ENCODE measurements around the gene SBNO1.
"Not testable (repeated sequence)": the region's sequence is repeated elsewhere in the genome, so short reads cannot be mapped to it uniquely, and the experiment has no call there.

Gene SBNO1

DNA sequence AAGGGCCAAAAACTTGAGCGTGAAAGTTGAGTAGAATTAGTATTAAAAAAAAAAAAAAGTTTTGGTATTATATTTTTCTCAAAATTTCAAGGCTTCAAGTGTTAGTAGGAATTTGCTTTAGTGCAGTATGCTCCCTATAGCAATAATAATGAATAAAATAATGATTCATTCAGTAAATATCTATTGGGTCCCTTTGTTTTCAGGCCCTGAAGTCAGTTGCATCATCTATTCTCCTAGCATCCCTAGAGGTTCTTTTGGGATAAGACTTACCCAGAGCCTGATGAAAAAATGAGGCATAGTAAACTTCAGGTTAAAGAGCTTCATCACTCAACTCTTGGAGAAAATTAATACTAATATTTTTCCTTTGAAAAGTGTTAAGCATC, 20.3 kb upstream of the SBNO1 start:
- peaks cover 31% of the 10 kb centered on the region for H3K4me1 Mint-ChIP-seq
- H3K4me3 Mint-ChIP-seq, result peak overlapping the region; percentile 96
- no peak for ATAC-seq (replicated peaks; ENCODE audit: extremely low read depth, poor library complexity, severe bottlenecking)
- DNase-seq (ENCODE audit: low spot score in 2 of 2), result no peak
- H3K9me3 Mint-ChIP-seq, result no peaks in the 10 kb centered on the region
- H3K27ac Mint-ChIP-seq (ENCODE audit: low read depth), result no peak overlapping the region
- H3K36me3 Mint-ChIP-seq (ENCODE audit: insufficient read depth), result peaks cover 7% of the 10 kb centered on the region
- no peaks in the 10 kb centered on the region for H3K27me3 Mint-ChIP-seq

DNA sequence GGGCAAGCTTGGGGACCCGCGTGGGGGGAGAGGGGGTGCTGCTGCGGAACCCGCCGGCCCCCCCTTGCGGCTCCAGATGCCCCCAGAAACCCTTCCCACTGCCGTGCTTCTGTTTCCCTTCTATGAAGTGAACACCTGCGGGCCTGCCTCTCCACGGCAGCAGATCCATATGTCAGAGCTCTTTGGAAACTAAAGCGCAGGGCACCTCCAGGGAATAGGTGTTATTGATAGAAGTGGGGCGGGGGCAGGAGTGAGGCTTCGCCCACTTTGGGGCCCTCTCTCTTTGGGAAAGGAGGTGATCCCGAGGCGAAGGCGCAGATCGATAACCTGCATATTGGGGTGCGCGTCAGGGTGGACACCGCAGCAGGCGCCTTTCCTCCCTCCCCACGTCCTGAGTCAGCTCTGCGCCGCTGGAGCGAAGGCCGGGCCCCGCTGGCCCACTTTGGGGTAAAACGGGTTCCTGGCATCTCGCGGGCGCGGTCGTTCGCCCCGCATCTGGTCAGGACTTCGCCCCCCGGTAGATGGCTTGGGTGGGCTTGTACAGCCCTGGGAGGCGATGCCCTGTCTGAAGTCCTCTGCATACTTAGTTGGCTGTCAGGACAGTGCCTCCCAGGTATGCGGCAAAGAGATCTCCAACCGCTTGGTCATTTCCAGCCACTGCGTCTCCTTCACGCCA, 19.8 kb upstream of the SBNO1 start:
- no peaks in the 10 kb centered on the region for H3K9me3 Mint-ChIP-seq
- ATAC-seq (replicated peaks; ENCODE audit: extremely low read depth, poor library complexity, severe bottlenecking), result peak; percentile 4
- H3K4me3 Mint-ChIP-seq, result peak overlapping the region; percentile 96

DNA sequence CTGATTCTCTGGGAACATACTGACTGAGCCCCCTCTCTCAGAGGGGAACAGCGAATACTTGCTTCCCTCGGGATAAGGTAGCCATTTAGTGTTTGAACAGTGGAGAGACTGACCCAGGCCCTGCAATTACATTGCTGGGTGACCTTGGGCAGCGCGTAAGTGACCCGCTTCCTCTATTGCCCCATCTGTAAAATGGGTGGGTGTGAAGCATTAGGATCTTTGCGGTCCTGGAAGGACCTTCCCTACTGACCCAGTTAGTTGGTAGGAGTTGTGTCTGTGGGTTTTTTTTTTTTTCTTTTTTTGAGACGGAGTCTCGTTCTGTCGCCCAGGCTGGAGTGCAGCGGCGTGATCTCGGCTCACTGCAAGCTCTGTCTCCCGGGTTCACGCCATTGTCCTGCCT, 18.0 kb upstream of the SBNO1 start:
- H3K4me1 Mint-ChIP-seq, result peaks cover 23% of the 10 kb centered on the region

More for the DNA sequence above, 19.8 kb upstream of the SBNO1 start:
- Mint-ChIP-seq H3K36me3 (ENCODE audit: insufficient read depth) (peaks cover 7% of the 10 kb centered on the region), H3K4me1 (peaks cover 30% of the 10 kb centered on the region), H3K27me3 (no peaks in the 10 kb centered on the region), H3K27ac (ENCODE audit: low read depth) (peak overlapping the region; percentile 67)
- DNase-seq (ENCODE audit: low spot score in 2 of 2), result no peak

DNA sequence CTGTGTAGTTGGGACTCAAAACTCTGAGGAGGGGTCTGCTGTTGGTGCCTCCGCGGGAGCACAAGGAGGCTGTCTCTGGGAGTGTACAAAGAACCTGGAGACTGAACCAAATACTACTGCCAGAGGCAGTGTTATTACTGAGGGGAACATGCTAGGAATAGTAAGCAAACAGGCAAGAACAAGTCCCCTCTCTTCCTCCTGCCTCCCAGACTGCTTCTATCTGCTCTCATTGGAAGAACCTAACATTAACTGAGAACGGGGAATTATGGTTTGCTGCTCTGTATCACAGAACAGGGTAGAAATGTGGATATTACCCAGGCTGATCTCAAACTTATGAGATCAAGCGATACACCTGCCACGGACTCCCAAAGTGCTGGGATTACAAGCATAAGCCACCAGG, 14.7 kb upstream of the SBNO1 start:
- Mint-ChIP-seq H3K9me3 (no peaks in the 10 kb centered on the region), H3K27me3 (no peaks in the 10 kb centered on the region), H3K36me3 (ENCODE audit: insufficient read depth) (peaks cover 4% of the 10 kb centered on the region), H3K4me1 (peaks cover 12% of the 10 kb centered on the region), H3K4me3 (no peak overlapping the region), H3K27ac (ENCODE audit: low read depth) (no peak overlapping the region)
- ATAC-seq (replicated peaks; ENCODE audit: extremely low read depth, poor library complexity, severe bottlenecking), result no peak
- no peak for DNase-seq (ENCODE audit: low spot score in 2 of 2)

More for the DNA sequence above, 18.0 kb upstream of the SBNO1 start:
- no peaks in the 10 kb centered on the region for H3K27me3 Mint-ChIP-seq
- H3K9me3 Mint-ChIP-seq, result no peaks in the 10 kb centered on the region
- peaks cover 5% of the 10 kb centered on the region for H3K36me3 Mint-ChIP-seq (ENCODE audit: insufficient read depth)
- no peak overlapping the region for H3K27ac Mint-ChIP-seq (ENCODE audit: low read depth)
- H3K4me3 Mint-ChIP-seq, result peak overlapping the region; percentile 54
- no peak for DNase-seq (ENCODE audit: low spot score in 2 of 2)
- ATAC-seq (replicated peaks; ENCODE audit: extremely low read depth, poor library complexity, severe bottlenecking), result no peak

DNA sequence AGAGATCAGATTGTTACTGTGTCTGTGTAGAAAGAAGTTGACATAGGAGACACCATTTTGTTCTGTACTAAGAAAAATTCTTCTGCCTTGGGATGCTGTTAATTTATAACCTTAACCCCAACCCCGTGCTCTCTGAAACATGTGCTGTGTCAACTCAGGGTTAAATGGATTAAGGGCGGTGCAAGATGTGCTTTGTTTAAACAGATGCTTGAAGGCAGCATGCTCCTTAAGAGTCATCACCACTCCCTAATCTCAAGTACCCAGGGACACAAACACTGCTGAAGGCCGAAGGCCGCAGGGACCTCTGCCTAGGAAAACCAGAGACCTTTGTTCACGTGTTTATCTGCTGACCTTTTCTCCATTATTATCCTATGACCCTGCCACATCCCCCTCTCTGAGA, 7.8 kb upstream of the SBNO1 start:
- not testable (repeated sequence) for H3K4me3 Mint-ChIP-seq; H3K4me1 Mint-ChIP-seq; DNase-seq (ENCODE audit: low spot score in 2 of 2); H3K9me3 Mint-ChIP-seq; ATAC-seq (replicated peaks; ENCODE audit: extremely low read depth, poor library complexity, severe bottlenecking); H3K27ac Mint-ChIP-seq (ENCODE audit: low read depth); H3K27me3 Mint-ChIP-seq; H3K36me3 Mint-ChIP-seq (ENCODE audit: insufficient read depth)

DNA sequence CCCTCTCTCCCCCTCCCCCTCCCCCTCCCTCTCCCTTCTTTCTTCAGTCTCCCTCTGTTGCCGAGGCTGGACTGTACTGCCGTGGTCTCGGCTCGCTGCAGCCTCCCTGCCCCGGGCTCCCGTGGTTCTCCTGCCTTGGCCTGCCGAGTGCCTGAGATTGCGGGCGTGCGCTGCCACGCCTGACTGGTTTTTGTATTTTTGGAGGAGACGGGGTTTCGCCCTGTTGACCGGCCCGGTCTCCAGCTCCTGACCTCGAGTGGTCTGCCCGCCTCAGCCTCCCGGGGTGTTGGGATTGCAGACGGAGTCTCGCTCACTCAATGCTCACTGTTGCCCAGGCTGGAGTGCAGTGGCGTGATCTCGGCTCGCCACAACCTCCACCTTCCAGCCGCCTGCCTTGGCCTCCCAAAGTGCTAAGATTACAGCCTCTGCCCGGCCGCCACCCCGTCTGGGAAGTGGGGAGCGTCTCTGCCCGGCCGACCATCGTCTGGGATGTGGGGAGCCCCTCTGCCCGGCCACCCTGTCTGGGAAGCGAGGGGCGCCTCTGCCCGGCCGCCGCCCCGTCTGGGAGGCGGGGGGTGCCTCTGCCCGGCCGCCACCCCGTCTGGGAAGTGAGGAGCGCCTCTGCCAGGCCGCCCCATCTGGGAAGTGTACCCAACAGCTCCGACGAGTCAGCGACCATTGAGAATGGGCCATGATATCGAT, 7.2 kb upstream of the SBNO1 start:
- not testable (repeated sequence) for H3K9me3 Mint-ChIP-seq; H3K27me3 Mint-ChIP-seq; ATAC-seq (replicated peaks; ENCODE audit: extremely low read depth, poor library complexity, severe bottlenecking); DNase-seq (ENCODE audit: low spot score in 2 of 2); H3K36me3 Mint-ChIP-seq (ENCODE audit: insufficient read depth); H3K4me1 Mint-ChIP-seq; H3K27ac Mint-ChIP-seq (ENCODE audit: low read depth); H3K4me3 Mint-ChIP-seq

DNA sequence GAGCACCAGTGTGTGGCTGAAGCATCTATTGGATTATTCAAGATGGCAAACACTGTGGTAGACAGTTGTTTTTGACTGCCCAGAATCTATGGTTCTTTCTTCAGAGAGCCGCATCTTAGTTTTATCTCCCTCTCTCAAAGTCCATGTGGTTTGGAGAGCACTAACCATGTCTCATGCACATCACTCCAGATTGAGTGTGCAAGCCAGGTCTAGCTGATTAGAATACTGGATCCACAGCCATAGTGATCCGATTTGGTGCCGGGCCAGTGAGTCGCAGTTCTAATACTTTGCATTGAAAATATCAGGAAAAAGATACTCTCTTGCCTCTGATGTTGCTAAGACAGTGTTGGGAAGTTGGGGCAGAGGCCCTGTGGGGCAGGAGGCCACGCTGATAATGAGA, 4.6 kb upstream of the SBNO1 start:
- Mint-ChIP-seq H3K36me3 (ENCODE audit: insufficient read depth) (peaks cover 8% of the 10 kb centered on the region), H3K27me3 (no peaks in the 10 kb centered on the region), H3K27ac (ENCODE audit: low read depth) (no peak overlapping the region), H3K4me3 (no peak overlapping the region), H3K9me3 (no peaks in the 10 kb centered on the region), H3K4me1 (peaks cover 10% of the 10 kb centered on the region)
- ATAC-seq (replicated peaks; ENCODE audit: extremely low read depth, poor library complexity, severe bottlenecking), result no peak
- no peak for DNase-seq (ENCODE audit: low spot score in 2 of 2)

DNA sequence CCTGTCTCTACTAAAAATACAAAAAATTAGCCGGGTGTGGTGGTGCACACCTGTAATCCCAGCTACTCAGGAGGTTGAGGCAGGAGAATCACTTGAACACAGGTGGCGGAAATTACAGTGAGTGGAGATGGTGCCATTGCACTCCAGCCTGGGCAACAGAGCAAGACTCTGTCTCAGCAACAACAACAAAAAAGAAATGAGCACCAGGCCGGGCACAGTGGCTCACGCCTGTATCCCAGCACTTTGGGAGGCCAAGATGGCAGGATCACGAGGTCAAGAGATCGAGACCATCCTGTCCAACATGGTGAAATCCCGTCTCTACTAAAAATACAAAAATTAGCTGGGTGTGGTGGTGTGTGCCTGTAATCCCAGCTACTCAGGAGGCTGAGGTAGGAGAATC, 3.8 kb upstream of the SBNO1 start:
- H3K9me3 Mint-ChIP-seq; H3K27ac Mint-ChIP-seq (ENCODE audit: low read depth); ATAC-seq (replicated peaks; ENCODE audit: extremely low read depth, poor library complexity, severe bottlenecking); H3K4me3 Mint-ChIP-seq; DNase-seq (ENCODE audit: low spot score in 2 of 2); H3K27me3 Mint-ChIP-seq: not testable (repeated sequence)
- peaks cover 13% of the 10 kb centered on the region for H3K36me3 Mint-ChIP-seq (ENCODE audit: insufficient read depth)
- peaks cover 15% of the 10 kb centered on the region for H3K4me1 Mint-ChIP-seq

DNA sequence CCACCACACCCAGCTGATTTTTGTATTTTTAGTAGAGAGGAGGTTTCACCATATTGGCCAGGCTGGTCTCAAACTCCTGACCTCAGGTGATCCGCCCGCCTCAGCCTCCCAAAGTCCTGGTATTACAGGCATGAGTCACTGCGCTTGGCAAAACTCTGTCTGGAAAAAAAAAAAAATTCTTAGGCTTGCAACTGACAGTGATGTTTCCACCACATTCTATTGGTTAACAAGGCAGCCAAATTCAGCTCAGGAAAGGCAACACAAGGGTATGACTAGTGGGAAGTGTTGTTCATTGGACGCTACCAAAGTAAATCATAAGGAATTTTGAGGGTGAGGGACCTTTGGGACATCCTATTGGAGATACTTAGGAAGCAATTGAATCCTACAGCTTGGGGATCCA, 2.9 kb upstream of the SBNO1 start:
- DNase-seq (ENCODE audit: low spot score in 2 of 2), result no peak
- Mint-ChIP-seq H3K27me3 (no peaks in the 10 kb centered on the region), H3K36me3 (ENCODE audit: insufficient read depth) (peaks cover 15% of the 10 kb centered on the region), H3K27ac (ENCODE audit: low read depth) (no peak overlapping the region), H3K4me3 (no peak overlapping the region), H3K9me3 (no peaks in the 10 kb centered on the region), H3K4me1 (peaks cover 19% of the 10 kb centered on the region)
- ATAC-seq (replicated peaks; ENCODE audit: extremely low read depth, poor library complexity, severe bottlenecking), result no peak

DNA sequence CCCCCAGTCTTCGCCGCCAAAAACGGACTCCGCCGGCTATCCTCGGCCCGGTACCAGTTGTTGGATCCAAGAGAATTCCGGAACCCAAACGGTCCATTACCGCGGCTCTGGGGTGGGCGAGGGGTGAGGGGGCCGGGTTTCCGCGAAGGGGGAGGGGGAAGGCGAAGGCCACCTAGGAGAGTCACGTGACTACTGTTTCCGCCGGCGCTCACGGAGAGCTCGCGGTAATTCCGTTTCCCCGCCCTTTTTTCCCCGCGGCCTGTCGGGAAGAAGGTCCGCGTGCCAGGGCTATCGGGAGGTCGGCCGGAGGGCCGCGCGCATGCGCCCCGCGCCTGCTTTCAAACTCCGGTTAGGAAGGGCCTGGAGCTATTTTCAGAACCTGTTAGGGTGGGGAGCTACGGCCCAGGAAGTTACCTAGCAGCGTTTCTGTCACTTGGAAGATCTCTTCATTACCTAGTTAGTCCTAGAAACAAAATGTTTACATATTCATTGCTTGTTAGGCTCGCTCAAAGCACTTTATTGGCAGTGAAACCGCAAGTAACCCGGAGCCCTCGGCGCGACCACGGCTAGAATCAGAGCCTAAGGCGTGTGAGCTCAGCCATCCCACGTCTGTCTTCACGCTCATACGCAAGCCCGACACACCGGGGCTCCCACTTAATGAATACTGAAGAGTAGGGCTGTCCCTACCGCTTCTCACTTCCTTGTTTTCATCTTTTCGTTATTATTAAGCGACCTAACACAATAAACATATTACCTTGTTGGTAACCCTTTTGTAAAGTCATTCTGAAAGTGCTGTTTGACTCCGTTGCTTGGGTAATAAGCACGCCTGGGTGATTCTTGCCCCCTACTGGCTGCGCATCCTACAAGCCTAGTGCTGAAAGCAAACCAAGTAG, 624 bp upstream of the SBNO1 start:
- H3K27ac Mint-ChIP-seq (ENCODE audit: low read depth), result peak overlapping the region; percentile 91
- H3K27me3 Mint-ChIP-seq, result no peaks in the 10 kb centered on the region
- ATAC-seq (replicated peaks; ENCODE audit: extremely low read depth, poor library complexity, severe bottlenecking) (peak; percentile 83), DNase-seq (ENCODE audit: low spot score in 2 of 2) (peak; percentile 92 to 97)
- H3K9me3 Mint-ChIP-seq, result no peaks in the 10 kb centered on the region
- H3K36me3 Mint-ChIP-seq (ENCODE audit: insufficient read depth), result peaks cover 17% of the 10 kb centered on the region
- peaks cover 19% of the 10 kb centered on the region for H3K4me1 Mint-ChIP-seq
- H3K4me3 Mint-ChIP-seq, result peak overlapping the region; percentile 84

DNA sequence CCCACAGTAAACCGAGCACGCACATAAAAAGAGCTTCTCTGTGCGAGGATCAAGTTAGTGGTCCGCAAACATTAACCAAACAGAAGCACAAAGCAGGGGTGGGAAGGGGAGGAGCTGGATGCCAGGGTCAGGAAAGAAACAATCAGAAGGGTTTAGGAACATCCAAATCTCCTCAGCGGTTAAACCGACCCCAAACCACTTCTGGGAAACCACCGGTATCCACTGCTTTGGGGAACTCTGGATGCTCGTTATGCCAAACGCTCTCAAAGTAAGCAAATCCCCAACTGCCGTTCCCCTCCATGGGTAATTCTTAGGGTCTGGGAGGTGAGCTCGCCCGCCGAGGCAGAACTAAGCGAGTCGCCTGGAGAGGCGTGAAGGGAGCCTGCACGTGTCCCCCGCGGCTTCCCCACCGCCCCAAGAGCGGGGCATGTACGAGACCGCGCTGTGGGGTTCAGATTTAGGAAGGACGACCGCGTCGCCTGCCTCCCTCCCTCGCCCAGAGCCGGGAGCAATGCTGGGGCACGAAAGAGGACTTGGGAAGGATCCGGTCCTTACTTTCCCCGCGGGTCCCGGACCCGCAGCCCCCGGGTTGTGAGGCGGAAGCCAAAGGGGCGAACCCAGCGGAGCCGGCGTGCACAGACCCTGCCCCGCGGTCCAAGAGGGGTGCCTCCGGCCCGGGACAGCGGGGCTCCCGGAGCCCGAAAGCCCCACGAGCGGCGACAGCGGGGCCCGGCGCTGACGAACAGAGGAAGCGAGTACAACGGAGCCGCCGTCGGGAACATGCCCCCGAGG, 711 bp downstream of the SBNO1 start:
- DNase-seq (ENCODE audit: low spot score in 2 of 2), result no peak
- ATAC-seq (replicated peaks; ENCODE audit: extremely low read depth, poor library complexity, severe bottlenecking), result no peak
- Mint-ChIP-seq H3K27ac (ENCODE audit: low read depth) (peak overlapping the region; percentile 90), H3K4me3 (peak overlapping the region; percentile 84), H3K27me3 (no peaks in the 10 kb centered on the region), H3K36me3 (ENCODE audit: insufficient read depth) (peaks cover 18% of the 10 kb centered on the region), H3K9me3 (no peaks in the 10 kb centered on the region), H3K4me1 (peaks cover 19% of the 10 kb centered on the region)

DNA sequence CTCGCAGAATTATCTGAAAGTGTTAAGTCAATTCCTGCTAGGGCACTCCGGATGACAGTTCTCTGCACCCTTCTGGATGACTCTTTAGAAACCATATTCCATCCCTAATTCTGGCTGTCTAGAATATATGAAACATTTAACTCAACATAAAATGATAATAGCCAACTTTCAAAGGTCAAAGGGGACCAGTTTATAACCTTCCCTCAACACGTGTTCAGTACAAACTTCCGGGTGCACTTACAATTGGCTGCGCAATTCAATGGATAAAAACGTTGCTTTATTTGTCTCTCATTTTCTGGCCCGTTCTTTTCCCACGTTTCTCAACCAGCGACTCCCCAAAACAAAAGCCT, 1.3 kb downstream of the SBNO1 start:
- Mint-ChIP-seq H3K9me3 (no peaks in the 10 kb centered on the region), H3K27ac (ENCODE audit: low read depth) (peak overlapping the region; percentile 90), H3K4me1 (peaks cover 19% of the 10 kb centered on the region), H3K27me3 (no peaks in the 10 kb centered on the region), H3K36me3 (ENCODE audit: insufficient read depth) (peaks cover 18% of the 10 kb centered on the region), H3K4me3 (peak overlapping the region; percentile 84)
- DNase-seq (ENCODE audit: low spot score in 2 of 2) (no peak), ATAC-seq (replicated peaks; ENCODE audit: extremely low read depth, poor library complexity, severe bottlenecking) (no peak)
